B cell (primary cell): ENCODE measurements around the gene TAF1C. TPM values are rescaled to one million over a fixed set of nuclear protein-coding genes. Genes with fewer than 3 reads are reported as not detected.

Experiments
- ATAC-seq: fragments of 200-7000 bp; cut with Tn5 transposase; one replicate; pipeline ENCODE4 v1.10.0; 2021; ENCODE audit warnings: low read depth, mild to moderate bottlenecking, moderate number of reproducible peaks, moderate library complexity
- CTCF ChIA-PET: fragments of 350-600 bp; sonication (Branson Sonifier 250); formaldehyde crosslinking; loops from one replicate; lab custom pipeline; 2021; ENCODE audit warnings: antibody characterized with exemption, inconsistent platforms; lab: Charles Lee
- POLR2A ChIA-PET: fragments of 350-600 bp; sonication (Branson Sonifier 250); formaldehyde crosslinking; loops from one replicate; lab custom pipeline; 2021; ENCODE audit warnings: antibody characterized with exemption; lab: Charles Lee
- DNase-seq: peaks from one replicate; pipeline ENCODE4 v3.0.0; 2013
- H2AFZ ChIP-seq: 2 replicates; pipeline ENCODE4 v1.6.1; 2012; ENCODE audit warnings: mild to moderate bottlenecking, low read depth, low read length; ENCODE audit not compliant: insufficient read depth, poor library complexity, severe bottlenecking
- H3K27ac ChIP-seq, 2 donors: 1 replicate in 1 of 2; 2 replicates in 1 of 2; pipeline ENCODE4 v1.5.1; 2012 to 2013; ENCODE audit warnings: low read length in 2 of 2, mild to moderate bottlenecking in 2 of 2, moderate library complexity in 1 of 2
- H3K27me3 ChIP-seq, 4 experiments: fragments of 200-600 bp in 1 of 4; sonication (generic) in 1 of 4; replicated peaks in 1 of 4; 1 replicate in 2 of 4; 2 replicates in 2 of 4; pipeline versions ENCODE4 v1.6.1 to v1.7.0; 2013 to 2016; ENCODE audit warnings: low read length in 3 of 4, mild to moderate bottlenecking in 2 of 4, mixed read lengths in 1 of 4, moderate library complexity in 1 of 4; ENCODE audit not compliant: insufficient read depth in 4 of 4, control insufficient read depth in 3 of 4; ENCODE audit errors: control extremely low read depth in 1 of 4
- H3K36me3 ChIP-seq, 2 experiments: replicated peaks in 1 of 2; 1 replicate in 1 of 2; 2 replicates in 1 of 2; pipeline versions ENCODE4 v1.6.1 to v1.7.1; 2013; ENCODE audit warnings: low read length in 1 of 2; ENCODE audit not compliant: insufficient read depth in 2 of 2, control insufficient read depth in 1 of 2; ENCODE audit errors: control extremely low read depth in 1 of 2, extremely low read depth in 1 of 2
- H3K4me1 ChIP-seq, 2 donors: fragments of 200-600 bp in 1 of 2; sonication (generic) in 1 of 2; 1 replicate in 1 of 2; 2 replicates in 1 of 2; pipeline versions ENCODE4 v1.5.1 to v1.6.1; 2013 to 2017; ENCODE audit warnings: low read length in 2 of 2; ENCODE audit not compliant: control insufficient read depth in 2 of 2, insufficient read depth in 2 of 2
- H3K4me2 ChIP-seq: replicated peaks from 2 replicates; pipeline ENCODE3; 2012; ENCODE audit warnings: mild to moderate bottlenecking, low read depth, low read length; ENCODE audit not compliant: poor library complexity, severe bottlenecking
- H3K4me3 ChIP-seq, 5 experiments: fragments of 200-600 bp in 1 of 5; sonication (generic) in 1 of 5; 1 replicate in 3 of 5; 2 replicates in 2 of 5; pipeline versions ENCODE4 v1.5.1 to v1.7.0; 2011 to 2016; ENCODE audit warnings: low read length in 4 of 5, mild to moderate bottlenecking in 4 of 5, low read depth in 2 of 5, control low read depth in 1 of 5, moderate library complexity in 1 of 5; ENCODE audit not compliant: insufficient read depth in 1 of 5; ENCODE audit errors: control extremely low read depth in 1 of 5, extremely low read depth in 1 of 5
- H3K79me2 ChIP-seq: fragments of 200-600 bp; sonication (generic); one replicate; pipeline ENCODE4 v1.6.0; 2016; ENCODE audit warnings: low read length; ENCODE audit not compliant: control insufficient read depth, insufficient read depth
- H3K9ac ChIP-seq: fragments of 200-600 bp; sonication (generic); 2 replicates; pipeline ENCODE4 v1.6.1; 2017; ENCODE audit warnings: mild to moderate bottlenecking, low read length, moderate library complexity
- H3K9me3 ChIP-seq, 3 donors: one replicate each; pipeline versions ENCODE4 v1.6.1 to v1.7.1; 2013; ENCODE audit warnings: low read length in 2 of 3; ENCODE audit not compliant: control insufficient read depth in 2 of 3, insufficient read depth in 1 of 3; ENCODE audit errors: control extremely low read depth in 1 of 3
- H4K20me1 ChIP-seq: 2 replicates; pipeline ENCODE4 v1.6.0; 2012; ENCODE audit warnings: mild to moderate bottlenecking, low read length; ENCODE audit not compliant: insufficient read depth, control insufficient read depth, poor library complexity, severe bottlenecking
- H3K27ac Mint-ChIP-seq: one replicate; pipeline ENCODE4 v1.8.0; 2021; ENCODE audit warnings: mixed read lengths
- H3K27me3 Mint-ChIP-seq: one replicate; pipeline ENCODE4 v1.8.0; 2021; ENCODE audit warnings: mixed read lengths
- H3K4me1 Mint-ChIP-seq: one replicate; pipeline ENCODE4 v1.8.0; 2021; ENCODE audit warnings: mixed read lengths
- H3K4me3 Mint-ChIP-seq: one replicate; pipeline ENCODE4 v1.8.0; 2021; ENCODE audit warnings: mixed read lengths
- H3K9me3 Mint-ChIP-seq: one replicate; pipeline ENCODE4 v1.8.0; 2022; ENCODE audit warnings: mixed read lengths; ENCODE audit not compliant: insufficient read depth
- CTCF ChIP-seq: fragments of 200-600 bp; IDR thresholded peaks from one replicate; pipeline ENCODE4 v1.8.0; 2022; ENCODE audit warnings: antibody characterized with exemption, mild to moderate bottlenecking
- EZH2 ChIP-seq: IDR thresholded peaks from 2 replicates; pipeline ENCODE4 v1.6.1; 2012; ENCODE audit warnings: borderline replicate concordance, low read depth, mild to moderate bottlenecking, moderate library complexity, low read length; ENCODE audit not compliant: insufficient read depth, poor library complexity, severe bottlenecking
- WGBS: methylation state at CpG from one replicate; pipeline ENCODE4 v1.1.5; 2013; ENCODE audit warnings: missing lambda C conversion rate; ENCODE audit not compliant: insufficient coverage; 5-methylcytosine and 5-hydroxymethylcytosine counted together
- intact Hi-C: fragments of 100-400 bp; cut with micrococcal nuclease; formaldehyde crosslinking; loops from one replicate; pipeline ENCODE4 v1.10.0; 2022
- polyA plus RNA-seq: library from polyadenylated mRNA; depleted of rRNA; stranded (reverse); fragments of >200 nt; gene quantifications from 2 replicates; pipeline ENCODE4 v1.2.3, GENCODE V29; 2012
- total RNA-seq, 2 donors: library from RNA; stranded (reverse); fragments of 120-200 nt in 1 of 2; gene quantifications; 1 replicate in 1 of 2; 2 replicates in 1 of 2; pipeline versions ENCODE4 v1.2.3 to v1.2.4, GENCODE V29; 2013 to 2022

TAF1C gene
- total and polyA plus RNA-seq, 2 donors (not counting 1 experiment from before 2014, with no cell fraction given) = 115 to 125 TPM

DNA sequence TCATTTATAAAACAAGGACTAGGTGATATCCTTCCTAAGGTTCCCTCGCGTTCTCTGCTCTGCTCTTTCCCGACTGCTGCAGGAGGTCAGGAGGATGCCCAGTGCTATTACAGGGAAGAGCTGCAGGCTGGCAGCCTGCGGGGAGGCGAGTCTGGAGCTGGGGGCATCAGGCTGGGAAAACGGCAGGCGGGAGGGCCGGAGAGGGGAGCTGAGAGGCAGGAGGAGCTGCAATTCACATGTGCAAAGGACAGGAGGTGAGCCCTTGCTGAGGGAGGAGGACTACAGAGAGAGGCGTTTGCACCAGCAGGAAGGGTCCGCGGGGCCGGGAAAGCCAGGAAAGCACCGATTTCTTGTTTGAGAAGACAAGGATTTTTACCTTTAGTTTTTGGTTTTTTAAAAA is 12.2 kb upstream of the TAF1C start:
- Histone ChIP-seq H3K36me3 (no peaks in the 10 kb centered on the region), H4K20me1 (no peaks in the 10 kb centered on the region), H3K4me3 (no peak overlapping the region), H3K4me1 (peaks cover 7% of the 10 kb centered on the region in 2 donors), H3K79me2 (no peaks in the 10 kb centered on the region), H3K4me2 (no peak overlapping the region), H3K9ac (no peak overlapping the region), H3K27me3 (peaks cover 0 to 4% (median 0%) of the 10 kb centered on the region in 4 experiments), H3K9me3 (no peaks in the 10 kb centered on the region), H2AFZ (no peak overlapping the region), H3K27ac (no peak overlapping the region)
- DNase-seq = no peak
- CTCF ChIA-PET = no interaction called here
- ATAC-seq = no peak
- Mint-ChIP-seq H3K4me3 (no peak overlapping the region), H3K9me3 (no peaks in the 10 kb centered on the region), H3K27me3 (peaks cover 3% of the 10 kb centered on the region), H3K4me1 (peaks cover 7% of the 10 kb centered on the region), H3K27ac (no peak overlapping the region)
- TF ChIP-seq EZH2 (no peak), CTCF (no peak)
- WGBS = 93% methylated on average over 8 of the region's 13 CpGs
- intact Hi-C loops = no loop called here
- POLR2A ChIA-PET = no interaction called here

DNA sequence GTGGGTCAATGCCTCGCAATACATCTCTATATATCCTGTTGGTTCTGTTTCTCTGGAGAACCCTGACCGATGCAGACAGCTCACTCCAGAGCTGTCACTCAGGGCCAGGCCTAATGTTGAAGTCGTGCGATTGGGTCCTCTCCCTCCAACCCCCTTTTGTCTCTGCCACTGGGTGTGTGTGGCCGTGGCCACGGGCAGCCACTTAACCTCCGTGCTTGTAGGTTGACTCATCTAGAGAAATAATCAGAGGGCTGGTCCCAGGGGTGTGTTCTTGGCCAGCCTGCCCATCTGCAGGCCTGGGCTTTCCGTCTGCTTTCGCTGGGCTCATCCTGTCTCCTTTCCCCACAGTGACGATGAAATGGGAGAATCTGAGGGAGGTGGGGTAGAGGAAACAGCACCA is 11.5 kb upstream of the TAF1C start:
- H3K4me3 ChIP-seq = no peak overlapping the region
- TF ChIP-seq EZH2 = no peak
- TF ChIP-seq CTCF = no peak
- H3K4me2 ChIP-seq = no peak overlapping the region
- 93% methylated on average over 9 of the region's 10 CpGs for WGBS
- no peak for DNase-seq
- Mint-ChIP-seq H3K4me3 (no peak overlapping the region), H3K9me3 (no peaks in the 10 kb centered on the region), H3K27me3 (peaks cover 3% of the 10 kb centered on the region), H3K27ac (no peak overlapping the region), H3K4me1 (peaks cover 14% of the 10 kb centered on the region)
- no peaks in the 10 kb centered on the region for H3K9me3 ChIP-seq
- intact Hi-C loops = no loop called here
- no peaks in the 10 kb centered on the region for H4K20me1 ChIP-seq
- no peak overlapping the region for H3K27ac ChIP-seq
- ATAC-seq = no peak
- POLR2A ChIA-PET = no interaction called here
- peaks cover 12 to 13% of the 10 kb centered on the region in 2 donors for H3K4me1 ChIP-seq
- CTCF ChIA-PET = no interaction called here
- no peaks in the 10 kb centered on the region for H3K36me3 ChIP-seq
- H3K79me2 ChIP-seq = no peaks in the 10 kb centered on the region
- no peak overlapping the region for H2AFZ ChIP-seq
- no peak overlapping the region for H3K9ac ChIP-seq
- peaks cover 0 to 4% (median 0%) of the 10 kb centered on the region in 4 experiments for H3K27me3 ChIP-seq
